ENCODE measurements around the gene SLC6A15.

SLC6A15 gene

GRCh38 chr12:84946753-84947152 lies 34.2 kb upstream of the SLC6A15 start:
- no peak overlapping the region for H3K27ac ChIP-seq
- H3K4me3 ChIP-seq (ENCODE audit: low read depth in 1 of 2, low read length in 1 of 2), result no peak overlapping the region
- no peaks in the 10 kb centered on the region for H3K4me1 ChIP-seq (ENCODE audit: control insufficient read depth in 1 of 2, insufficient read depth in 1 of 2, low read depth in 1 of 2, low read length in 1 of 2)
- H3K36me3 ChIP-seq, result no peaks in the 10 kb centered on the region
- H3K9me3 ChIP-seq, result no peaks in the 10 kb centered on the region
- TF ChIP-seq, protein P1, sequence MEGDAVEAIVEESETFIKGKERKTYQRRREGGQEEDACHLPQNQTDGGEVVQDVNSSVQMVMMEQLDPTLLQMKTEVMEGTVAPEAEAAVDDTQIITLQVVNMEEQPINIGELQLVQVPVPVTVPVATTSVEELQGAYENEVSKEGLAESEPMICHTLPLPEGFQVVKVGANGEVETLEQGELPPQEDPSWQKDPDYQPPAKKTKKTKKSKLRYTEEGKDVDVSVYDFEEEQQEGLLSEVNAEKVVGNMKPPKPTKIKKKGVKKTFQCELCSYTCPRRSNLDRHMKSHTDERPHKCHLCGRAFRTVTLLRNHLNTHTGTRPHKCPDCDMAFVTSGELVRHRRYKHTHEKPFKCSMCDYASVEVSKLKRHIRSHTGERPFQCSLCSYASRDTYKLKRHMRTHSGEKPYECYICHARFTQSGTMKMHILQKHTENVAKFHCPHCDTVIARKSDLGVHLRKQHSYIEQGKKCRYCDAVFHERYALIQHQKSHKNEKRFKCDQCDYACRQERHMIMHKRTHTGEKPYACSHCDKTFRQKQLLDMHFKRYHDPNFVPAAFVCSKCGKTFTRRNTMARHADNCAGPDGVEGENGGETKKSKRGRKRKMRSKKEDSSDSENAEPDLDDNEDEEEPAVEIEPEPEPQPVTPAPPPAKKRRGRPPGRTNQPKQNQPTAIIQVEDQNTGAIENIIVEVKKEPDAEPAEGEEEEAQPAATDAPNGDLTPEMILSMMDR (IDR thresholded peaks at IDR 0.05), result no peak
- no peaks in the 10 kb centered on the region for H3K27me3 ChIP-seq

DNA sequence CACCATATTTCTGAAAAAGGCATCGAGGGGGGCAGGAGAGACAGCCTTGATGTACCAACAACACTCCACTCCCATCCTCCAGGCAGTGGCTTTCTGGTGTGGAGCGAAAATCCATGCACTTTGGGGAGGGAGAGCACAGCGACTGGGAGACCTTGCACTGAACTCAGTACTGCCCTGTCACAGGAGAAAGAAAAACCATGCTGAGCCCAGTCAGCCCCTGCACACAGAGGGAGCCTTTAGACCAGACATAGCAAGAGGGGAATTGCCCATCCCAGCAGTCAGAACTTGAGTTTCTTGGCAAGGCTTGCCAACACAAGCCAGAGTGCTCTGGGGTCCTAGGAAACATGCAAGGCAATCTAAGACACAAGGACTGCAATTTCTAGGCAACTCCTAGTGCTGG lies 24.8 kb upstream of the SLC6A15 start:
- H3K4me1 ChIP-seq (ENCODE audit: control insufficient read depth in 1 of 2, insufficient read depth in 1 of 2, low read depth in 1 of 2, low read length in 1 of 2), result no peaks in the 10 kb centered on the region
- H3K4me3 ChIP-seq (ENCODE audit: low read depth in 1 of 2, low read length in 1 of 2), result no peak overlapping the region
- H3K9me3 ChIP-seq, result no peaks in the 10 kb centered on the region
- H3K36me3 ChIP-seq, result no peaks in the 10 kb centered on the region
- TF ChIP-seq, protein P1 (IDR thresholded peaks at IDR 0.05), result no peak
- no peak overlapping the region for H3K27ac ChIP-seq
- H3K27me3 ChIP-seq, result no peaks in the 10 kb centered on the region

DNA sequence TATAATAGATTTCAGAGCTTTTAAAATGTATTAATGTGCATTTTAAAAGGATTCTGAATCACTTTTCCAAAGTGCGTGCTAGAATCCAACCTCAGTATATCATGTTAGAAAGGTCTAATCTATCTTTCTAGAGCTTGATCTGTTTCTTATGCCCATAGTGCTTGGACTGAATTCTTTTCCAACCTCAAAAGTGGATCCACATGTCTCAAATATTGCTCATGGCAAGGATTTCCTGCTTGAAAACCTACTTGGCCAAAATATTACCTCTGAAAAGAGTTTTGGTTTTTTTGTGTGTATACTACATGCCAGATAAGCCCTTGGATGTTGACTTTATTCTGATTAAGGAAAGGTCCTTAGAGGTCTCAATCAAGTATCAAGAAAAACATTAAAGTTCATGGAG lies 16.9 kb upstream of the SLC6A15 start:
- Histone ChIP-seq H3K36me3 (no peaks in the 10 kb centered on the region), H3K4me3 (ENCODE audit: low read depth in 1 of 2, low read length in 1 of 2) (no peak overlapping the region), H3K27me3 (no peaks in the 10 kb centered on the region), H3K4me1 (ENCODE audit: control insufficient read depth in 1 of 2, insufficient read depth in 1 of 2, low read depth in 1 of 2, low read length in 1 of 2) (no peaks in the 10 kb centered on the region), H3K27ac (no peak overlapping the region), H3K9me3 (no peaks in the 10 kb centered on the region)
- TF ChIP-seq, protein P1 (IDR thresholded peaks at IDR 0.05), result no peak

- no peaks in the 10 kb centered on the region for H3K4me1 ChIP-seq (ENCODE audit: control insufficient read depth in 1 of 2, insufficient read depth in 1 of 2, low read depth in 1 of 2, low read length in 1 of 2)
Observed at GRCh38 chr12:84924981-84925380, 12.4 kb upstream of the SLC6A15 start.

GRCh38 chr12:84922693-84923092 lies 10.1 kb upstream of the SLC6A15 start:
- H3K27ac ChIP-seq, result no peak overlapping the region
- no peaks in the 10 kb centered on the region for H3K27me3 ChIP-seq
- no peaks in the 10 kb centered on the region for H3K9me3 ChIP-seq
- no peaks in the 10 kb centered on the region for H3K36me3 ChIP-seq
- H3K4me3 ChIP-seq (ENCODE audit: low read depth in 1 of 2, low read length in 1 of 2), result no peak overlapping the region
- H3K4me1 ChIP-seq (ENCODE audit: control insufficient read depth in 1 of 2, insufficient read depth in 1 of 2, low read depth in 1 of 2, low read length in 1 of 2), result no peaks in the 10 kb centered on the region
- TF ChIP-seq, protein P1 (IDR thresholded peaks at IDR 0.05), result no peak

More at GRCh38 chr12:84924981-84925380, 12.4 kb upstream of the SLC6A15 start:
- TF ChIP-seq, protein P1 (IDR thresholded peaks at IDR 0.05), result no peak
- Histone ChIP-seq H3K36me3 (no peaks in the 10 kb centered on the region), H3K9me3 (no peaks in the 10 kb centered on the region), H3K4me3 (ENCODE audit: low read depth in 1 of 2, low read length in 1 of 2) (no peak overlapping the region), H3K27ac (no peak overlapping the region), H3K27me3 (no peaks in the 10 kb centered on the region)

DNA sequence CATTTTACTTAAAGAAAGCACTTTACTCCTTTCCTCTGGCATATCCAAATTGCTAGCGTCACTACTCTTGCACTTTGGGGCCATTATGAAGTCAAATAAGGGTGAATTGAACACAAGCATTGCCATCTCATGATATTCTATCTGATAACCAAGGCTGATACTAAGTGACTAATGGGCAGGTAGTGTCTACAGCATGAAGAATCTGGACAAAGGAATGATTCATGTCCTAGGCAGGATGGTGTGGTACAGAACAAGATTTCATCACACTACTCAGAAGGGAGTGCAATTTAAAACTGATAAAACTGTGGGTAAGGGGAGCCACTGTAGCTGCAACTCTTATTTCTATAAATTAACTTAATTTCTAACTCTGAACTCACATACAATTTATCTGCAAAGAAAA lies 7.7 kb upstream of the SLC6A15 start:
- Histone ChIP-seq H3K9me3 (no peaks in the 10 kb centered on the region), H3K27me3 (no peaks in the 10 kb centered on the region), H3K36me3 (no peaks in the 10 kb centered on the region), H3K4me3 (ENCODE audit: low read depth in 1 of 2, low read length in 1 of 2) (no peak overlapping the region), H3K4me1 (ENCODE audit: control insufficient read depth in 1 of 2, insufficient read depth in 1 of 2, low read depth in 1 of 2, low read length in 1 of 2) (no peaks in the 10 kb centered on the region), H3K27ac (no peak overlapping the region)
- TF ChIP-seq, protein P1 (IDR thresholded peaks at IDR 0.05), result no peak

Measured in neutrophil (primary cell).